ENCODE results near the gene FRG1. TPM values are rescaled to one million over a fixed set of nuclear protein-coding genes. Genes with fewer than 3 reads are reported as not detected.
"Not testable (repeated sequence)": the region's sequence is repeated elsewhere in the genome, so short reads cannot be mapped to it uniquely, and the experiment has no call there.

The FRG1 gene
- total RNA-seq, 4 donors from 2014 or later: 29.6 to 41.3 (median 39.6) TPM

GRCh38 chr4:189974056-189974455 is 33.4 kb downstream of the FRG1 start:
- no peak overlapping the region for H3K4me3 ChIP-seq (ENCODE audit: low read depth, poor library complexity, severe bottlenecking)
- 48 to 53% methylated on average over 5 of the region's 5 CpGs for WGBS, 2 donors
- TF ChIP-seq POLR2A (IDR thresholded peaks at IDR 0.05): no peak
- TF ChIP-seq CTCF (IDR thresholded peaks at IDR 0.05): no peak
- intact Hi-C loops (cut with DNase I; ENCODE audit: low total_unique reads): no loop called here
- DNase-seq (ENCODE audit: low spot score in 2 of 2): no peak

- intact Hi-C loops (cut with DNase I; ENCODE audit: low total_unique reads): no loop called here
- no peak for TF ChIP-seq POLR2A (IDR thresholded peaks at IDR 0.05)
- TF ChIP-seq CTCF (IDR thresholded peaks at IDR 0.05): no peak
- no peak for DNase-seq (ENCODE audit: low spot score in 2 of 2)
- H3K4me3 ChIP-seq (ENCODE audit: low read depth, poor library complexity, severe bottlenecking): no peak overlapping the region
- WGBS, 2 donors: 64 to 73% methylated on average over 10 of the region's 10 CpGs
These were observed 38.8 kb downstream of the FRG1 start for GRCh38 chr4:189979196-189980047.

GRCh38 chr4:189980292-189980691 is 39.6 kb downstream of the FRG1 start:
- DNase-seq (ENCODE audit: low spot score in 2 of 2); H3K4me3 ChIP-seq (ENCODE audit: low read depth, poor library complexity, severe bottlenecking); intact Hi-C loops (cut with DNase I; ENCODE audit: low total_unique reads): not testable (repeated sequence)
- WGBS, 2 donors: 50 to 80% methylated on average over 1 to 2 of the region's 2 CpGs

GRCh38 chr4:189981970-189982369 is 41.3 kb downstream of the FRG1 start:
- intact Hi-C loops (cut with DNase I; ENCODE audit: low total_unique reads): no loop called here
- WGBS, 2 donors: 75 to 86% methylated on average over 8 of the region's 8 CpGs
- TF ChIP-seq CTCF (IDR thresholded peaks at IDR 0.05): no peak
- no peak for TF ChIP-seq POLR2A (IDR thresholded peaks at IDR 0.05)
- no peak overlapping the region for H3K4me3 ChIP-seq (ENCODE audit: low read depth, poor library complexity, severe bottlenecking)
- no peak for DNase-seq (ENCODE audit: low spot score in 2 of 2)

- H3K4me3 ChIP-seq (ENCODE audit: low read depth, poor library complexity, severe bottlenecking); intact Hi-C loops (cut with DNase I; ENCODE audit: low total_unique reads); DNase-seq (ENCODE audit: low spot score in 2 of 2): not testable (repeated sequence)
- WGBS, 2 donors: 85 to 86% methylated on average over 7 to 39 of the region's 41 CpGs
These were observed 43.3 kb downstream of the FRG1 start for GRCh38 chr4:189983916-189984526.

- not testable (repeated sequence) for DNase-seq (ENCODE audit: low spot score in 2 of 2)
- WGBS, 2 donors: 86 to 96% methylated on average over 18 to 21 of the region's 31 CpGs
These were observed 44.0 kb downstream of the FRG1 start for GRCh38 chr4:189984661-189985060.

GRCh38 chr4:189985651-189986243 is 45.1 kb downstream of the FRG1 start:
- 34 to 41% methylated on average over 4 of the region's 4 CpGs for WGBS, 2 donors
- DNase-seq (ENCODE audit: low spot score in 2 of 2); intact Hi-C loops (cut with DNase I; ENCODE audit: low total_unique reads); H3K4me3 ChIP-seq (ENCODE audit: low read depth, poor library complexity, severe bottlenecking): not testable (repeated sequence)

More at GRCh38 chr4:189984661-189985060, 44.0 kb downstream of the FRG1 start:
- H3K4me3 ChIP-seq (ENCODE audit: low read depth, poor library complexity, severe bottlenecking); intact Hi-C loops (cut with DNase I; ENCODE audit: low total_unique reads): not testable (repeated sequence)
